ENCODE measurements around the gene TMC6.

The TMC6 gene

GRCh38 chr17:78138204-78139060 lies 9.9 kb upstream of the TMC6 start:
- no peaks in the 10 kb centered on the region for H3K9me3 ChIP-seq (ENCODE audit: insufficient read depth, low read depth, low read length)
- H3K4me1 ChIP-seq (ENCODE audit: insufficient read depth, low read length): peaks cover 3% of the 10 kb centered on the region; the same call in 1 of the 2 replicates
- no peaks in the 10 kb centered on the region for H3K36me3 ChIP-seq (ENCODE audit: insufficient read depth, low read depth, low read length)
- H3K27me3 ChIP-seq (ENCODE audit: insufficient read depth, low read length): peaks cover 8% of the 10 kb centered on the region
- H3K4me3 ChIP-seq (ENCODE audit: low read length): no peak overlapping the region
- no peak overlapping the region for H3K9ac ChIP-seq (ENCODE audit: low read depth, low read length)
- no peak overlapping the region for H3K27ac ChIP-seq (ENCODE audit: low read length)

GRCh38 chr17:78137392-78138203 lies 9.0 kb upstream of the TMC6 start:
- H3K9me3 ChIP-seq (ENCODE audit: insufficient read depth, low read depth, low read length): no peaks in the 10 kb centered on the region
- peaks cover 17% of the 10 kb centered on the region for H3K27me3 ChIP-seq (ENCODE audit: insufficient read depth, low read length)
- H3K4me3 ChIP-seq (ENCODE audit: low read length): no peak overlapping the region
- no peak overlapping the region for H3K9ac ChIP-seq (ENCODE audit: low read depth, low read length)
- H3K36me3 ChIP-seq (ENCODE audit: insufficient read depth, low read depth, low read length): no peaks in the 10 kb centered on the region
- no peak overlapping the region for H3K27ac ChIP-seq (ENCODE audit: low read length)
- peaks cover 3% of the 10 kb centered on the region; the same call in 1 of the 2 replicates for H3K4me1 ChIP-seq (ENCODE audit: insufficient read depth, low read length)

DNA sequence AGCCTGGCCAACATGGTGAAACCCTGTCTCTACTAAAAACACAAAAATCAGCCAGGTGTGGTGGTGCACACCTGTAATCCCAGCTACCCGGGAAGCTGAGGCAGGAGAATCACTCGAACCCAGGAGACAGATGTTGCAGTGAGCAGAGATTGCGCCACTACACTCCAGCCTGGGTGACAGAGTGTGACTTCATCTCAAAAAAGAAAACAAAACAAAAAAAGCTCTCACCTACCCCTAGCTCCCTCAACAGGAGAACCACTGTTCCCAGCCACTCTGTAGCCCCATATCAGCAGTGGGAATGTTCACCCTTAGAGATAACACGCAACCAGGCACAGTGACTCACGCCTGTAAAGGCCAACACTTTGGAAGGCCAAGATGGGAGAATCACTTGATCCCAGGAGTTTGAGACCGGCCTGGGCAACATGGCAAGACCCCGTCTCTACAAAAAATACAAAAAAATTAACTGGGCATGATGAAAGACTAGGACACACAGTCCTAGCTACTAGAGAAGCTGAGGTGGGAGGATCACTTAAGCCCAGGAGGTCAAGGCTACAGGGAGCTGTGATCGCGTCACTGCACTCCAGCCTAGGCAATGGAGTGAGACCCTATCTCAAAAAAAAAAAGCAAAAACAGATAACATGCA lies 7.4 kb upstream of the TMC6 start:
- peaks cover 3% of the 10 kb centered on the region; the same call in 1 of the 2 replicates for H3K4me1 ChIP-seq (ENCODE audit: insufficient read depth, low read length)

DNA sequence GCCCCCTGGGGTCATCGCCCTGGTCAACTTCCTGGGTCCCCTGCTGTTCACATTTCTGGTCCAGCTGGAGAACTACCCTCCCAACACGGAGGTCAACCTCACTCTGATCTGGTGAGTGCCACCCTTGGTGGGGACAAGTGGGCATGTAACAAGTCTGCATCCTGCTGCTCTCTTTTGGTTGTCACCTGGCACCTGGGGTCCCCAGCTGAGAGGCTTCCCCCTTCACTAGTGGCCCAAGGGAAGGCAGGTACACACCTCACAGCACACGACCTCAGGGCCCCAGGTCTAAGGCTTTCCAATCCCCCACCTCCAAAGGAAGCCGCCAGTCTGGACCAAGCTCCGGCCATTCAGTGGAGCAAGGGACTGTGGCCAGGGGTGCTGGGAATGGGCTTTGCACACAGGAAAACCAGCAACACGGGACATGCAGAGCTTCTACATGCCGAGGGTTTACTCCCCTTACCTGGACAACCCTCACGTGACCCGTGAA lies 6.4 kb upstream of the TMC6 start:
- H3K4me1 ChIP-seq (ENCODE audit: insufficient read depth, low read length): peaks cover 3% of the 10 kb centered on the region; the same call in 1 of the 2 replicates
- H3K4me3 ChIP-seq (ENCODE audit: low read length): no peak overlapping the region
- no peak overlapping the region for H3K9ac ChIP-seq (ENCODE audit: low read depth, low read length)
- H3K27me3 ChIP-seq (ENCODE audit: insufficient read depth, low read length): peaks cover 43% of the 10 kb centered on the region
- H3K9me3 ChIP-seq (ENCODE audit: insufficient read depth, low read depth, low read length): no peaks in the 10 kb centered on the region
- no peaks in the 10 kb centered on the region for H3K36me3 ChIP-seq (ENCODE audit: insufficient read depth, low read depth, low read length)
- no peak overlapping the region for H3K27ac ChIP-seq (ENCODE audit: low read length)

More for the DNA sequence above, 7.4 kb upstream of the TMC6 start:
- no peak overlapping the region for H3K4me3 ChIP-seq (ENCODE audit: low read length)
- H3K9me3 ChIP-seq (ENCODE audit: insufficient read depth, low read depth, low read length): no peaks in the 10 kb centered on the region
- peaks cover 33% of the 10 kb centered on the region for H3K27me3 ChIP-seq (ENCODE audit: insufficient read depth, low read length)
- H3K27ac ChIP-seq (ENCODE audit: low read length): no peak overlapping the region
- H3K9ac ChIP-seq (ENCODE audit: low read depth, low read length): no peak overlapping the region
- no peaks in the 10 kb centered on the region for H3K36me3 ChIP-seq (ENCODE audit: insufficient read depth, low read depth, low read length)

DNA sequence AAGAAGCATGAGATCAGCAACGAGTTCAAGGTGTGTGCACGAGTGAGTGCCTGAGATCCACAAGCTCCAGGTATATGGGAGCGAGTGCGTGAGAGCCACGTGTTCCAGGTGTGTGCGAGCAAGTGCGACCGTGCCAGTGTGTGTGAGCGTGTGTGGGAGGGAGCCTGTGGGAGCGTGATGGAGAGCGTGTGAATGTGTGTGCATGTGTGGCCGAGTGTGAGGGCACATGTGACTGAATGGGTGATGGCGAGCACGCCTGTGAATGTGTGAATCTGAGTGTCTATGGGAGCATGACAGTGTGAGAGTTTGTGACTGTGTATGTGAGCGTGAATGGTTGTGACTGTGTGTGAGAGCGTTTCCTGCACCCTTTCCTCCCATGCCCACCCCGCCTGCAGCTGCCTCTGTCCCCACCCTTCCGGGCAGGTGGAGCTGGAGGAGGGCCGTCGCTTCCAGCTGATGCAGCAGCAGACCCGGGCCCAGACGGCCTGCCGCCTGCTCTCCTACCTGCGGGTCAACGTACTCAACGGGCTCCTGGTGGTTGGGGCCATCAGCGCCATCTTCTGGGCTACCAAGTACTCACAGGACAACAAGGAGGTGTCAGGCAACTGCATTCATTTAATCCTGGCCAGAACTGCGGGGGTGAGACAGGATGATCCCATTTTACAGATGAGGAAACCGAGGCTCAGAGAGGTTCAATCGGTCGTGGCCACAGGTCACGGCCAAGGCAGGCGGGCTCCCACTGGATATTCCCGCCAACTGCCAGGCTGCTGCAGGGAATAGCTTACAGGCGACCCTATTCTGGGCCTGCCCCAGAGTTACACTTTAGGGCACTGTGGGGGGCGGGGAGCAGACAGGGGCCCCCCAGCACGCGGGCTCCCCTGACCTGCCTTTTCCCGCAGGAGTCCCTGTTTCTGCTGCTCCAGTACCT lies 5.7 kb upstream of the TMC6 start:
- no peak overlapping the region for H3K9ac ChIP-seq (ENCODE audit: low read depth, low read length)
- peaks cover 46% of the 10 kb centered on the region for H3K27me3 ChIP-seq (ENCODE audit: insufficient read depth, low read length)
- no peak overlapping the region for H3K4me3 ChIP-seq (ENCODE audit: low read length)
- no peak overlapping the region for H3K27ac ChIP-seq (ENCODE audit: low read length)
- no peaks in the 10 kb centered on the region for H3K36me3 ChIP-seq (ENCODE audit: insufficient read depth, low read depth, low read length)
- H3K9me3 ChIP-seq (ENCODE audit: insufficient read depth, low read depth, low read length): no peaks in the 10 kb centered on the region
- H3K4me1 ChIP-seq (ENCODE audit: insufficient read depth, low read length): peaks cover 3% of the 10 kb centered on the region

GRCh38 chr17:78133179-78133951 lies 4.8 kb upstream of the TMC6 start:
- H3K9me3 ChIP-seq (ENCODE audit: insufficient read depth, low read depth, low read length): no peaks in the 10 kb centered on the region
- peaks cover 46% of the 10 kb centered on the region for H3K27me3 ChIP-seq (ENCODE audit: insufficient read depth, low read length)
- H3K4me1 ChIP-seq (ENCODE audit: insufficient read depth, low read length): peaks cover 3% of the 10 kb centered on the region
- no peak overlapping the region for H3K4me3 ChIP-seq (ENCODE audit: low read length)
- no peak overlapping the region for H3K27ac ChIP-seq (ENCODE audit: low read length)
- no peak overlapping the region for H3K9ac ChIP-seq (ENCODE audit: low read depth, low read length)
- no peaks in the 10 kb centered on the region for H3K36me3 ChIP-seq (ENCODE audit: insufficient read depth, low read depth, low read length)

GRCh38 chr17:78132767-78133178 lies 4.2 kb upstream of the TMC6 start:
- Histone ChIP-seq H3K27ac (ENCODE audit: low read length) (no peak overlapping the region), H3K9ac (ENCODE audit: low read depth, low read length) (no peak overlapping the region), H3K4me3 (ENCODE audit: low read length) (no peak overlapping the region)

DNA sequence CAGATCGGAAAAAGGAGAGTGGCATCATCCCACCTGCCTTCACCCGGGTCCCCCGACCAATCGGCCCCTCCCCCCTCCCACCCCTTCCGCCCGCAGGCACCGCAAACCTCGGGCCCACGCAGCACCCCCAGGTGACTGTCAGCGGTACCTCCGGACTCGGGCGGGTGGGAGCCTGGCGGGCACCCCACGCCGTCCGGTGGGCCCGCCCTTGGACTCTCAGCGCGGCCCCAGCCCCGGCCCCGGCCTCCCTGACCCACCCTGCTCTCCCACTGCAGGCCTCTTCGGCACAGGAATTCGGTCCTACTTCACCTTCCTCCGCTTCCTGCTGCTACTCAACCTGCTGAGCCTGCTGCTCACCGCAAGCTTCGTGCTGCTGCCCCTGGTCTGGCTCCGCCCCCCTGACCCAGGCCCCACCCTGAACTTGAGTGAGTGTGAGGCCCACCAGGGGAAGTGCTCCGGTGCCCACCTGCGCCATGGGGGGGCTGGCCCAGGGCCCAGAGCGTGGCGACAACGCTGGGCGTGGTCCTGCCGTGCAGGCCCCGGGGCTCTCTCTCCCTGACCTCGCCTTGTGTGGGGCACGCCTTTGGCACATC lies 3.6 kb upstream of the TMC6 start:
- no peak overlapping the region for H3K27ac ChIP-seq (ENCODE audit: low read length)
- H3K9ac ChIP-seq (ENCODE audit: low read depth, low read length): no peak overlapping the region
- H3K4me1 ChIP-seq (ENCODE audit: insufficient read depth, low read length): peaks cover 4% of the 10 kb centered on the region
- no peaks in the 10 kb centered on the region for H3K36me3 ChIP-seq (ENCODE audit: insufficient read depth, low read depth, low read length)
- H3K4me3 ChIP-seq (ENCODE audit: low read length): peak overlapping the region; percentile 45; the same call in 1 of the 2 replicates
- H3K9me3 ChIP-seq (ENCODE audit: insufficient read depth, low read depth, low read length): no peaks in the 10 kb centered on the region
- H3K27me3 ChIP-seq (ENCODE audit: insufficient read depth, low read length): peaks cover 46% of the 10 kb centered on the region

More at GRCh38 chr17:78132767-78133178, 4.2 kb upstream of the TMC6 start:
- peaks cover 46% of the 10 kb centered on the region for H3K27me3 ChIP-seq (ENCODE audit: insufficient read depth, low read length)
- peaks cover 3% of the 10 kb centered on the region for H3K4me1 ChIP-seq (ENCODE audit: insufficient read depth, low read length)
- no peaks in the 10 kb centered on the region for H3K9me3 ChIP-seq (ENCODE audit: insufficient read depth, low read depth, low read length)
- no peaks in the 10 kb centered on the region for H3K36me3 ChIP-seq (ENCODE audit: insufficient read depth, low read depth, low read length)

GRCh38 chr17:78131172-78132083 lies 2.9 kb upstream of the TMC6 start:
- H3K27ac ChIP-seq (ENCODE audit: low read length): no peak overlapping the region
- H3K4me1 ChIP-seq (ENCODE audit: insufficient read depth, low read length): peaks cover 8% of the 10 kb centered on the region
- H3K4me3 ChIP-seq (ENCODE audit: low read length): peak overlapping the region; percentile 45; the same call in 1 of the 2 replicates
- H3K9me3 ChIP-seq (ENCODE audit: insufficient read depth, low read depth, low read length): no peaks in the 10 kb centered on the region
- peaks cover 46% of the 10 kb centered on the region for H3K27me3 ChIP-seq (ENCODE audit: insufficient read depth, low read length)
- no peaks in the 10 kb centered on the region for H3K36me3 ChIP-seq (ENCODE audit: insufficient read depth, low read depth, low read length)
- H3K9ac ChIP-seq (ENCODE audit: low read depth, low read length): no peak overlapping the region

Measured in iPS-20b (cell line).